GM23338 (cell line): ENCODE results near the gene TRIO. TPM values are rescaled to one million over a fixed set of nuclear protein-coding genes. Genes with fewer than 3 reads are reported as not detected.

Experiments used
- ATAC-seq: fragments of 200-7000 bp; cut with Tn5 transposase; 3 replicates; pipeline ENCODE4 v1.9.1; 2020
- DNase-seq: peaks from one replicate; pipeline ENCODE4 v3.0.0-alpha.2; 2015; ENCODE audit warnings: low spot score
- H2AFZ ChIP-seq: fragments of 200-600 bp; sonication (generic); 2 replicates; pipeline ENCODE4 v1.8.0; 2016; ENCODE audit warnings: antibody characterized with exemption, mild to moderate bottlenecking, moderate library complexity
- H3F3A ChIP-seq: fragments of 200-600 bp; sonication (generic); replicated peaks from 2 replicates; pipeline ENCODE4 v1.8.0; 2017; ENCODE audit warnings: antibody characterized with exemption, mixed run types, low read depth
- H3K27ac ChIP-seq: fragments of 200-600 bp; sonication (generic); 2 replicates; pipeline ENCODE4 v1.6.1; 2016; ENCODE audit warnings: low read depth
- H3K27me3 ChIP-seq: fragments of 200-600 bp; sonication (generic); 2 replicates; pipeline ENCODE4 v1.8.0; 2016; ENCODE audit warnings: mild to moderate bottlenecking, mixed run types, moderate library complexity; ENCODE audit not compliant: insufficient read depth
- H3K36me3 ChIP-seq: fragments of 200-600 bp; sonication (generic); 2 replicates; pipeline ENCODE4 v1.8.0; 2016; ENCODE audit warnings: mild to moderate bottlenecking; ENCODE audit not compliant: insufficient read depth
- H3K4me1 ChIP-seq: fragments of 200-600 bp; sonication (generic); 2 replicates; pipeline ENCODE4 v1.8.0; 2016; ENCODE audit warnings: mild to moderate bottlenecking, moderate library complexity; ENCODE audit not compliant: insufficient read depth
- H3K4me2 ChIP-seq: fragments of 200-600 bp; sonication (generic); 2 replicates; pipeline ENCODE4 v1.7.1; 2017; ENCODE audit warnings: mixed run types
- H3K4me3 ChIP-seq: fragments of 200-600 bp; sonication (generic); 2 replicates; pipeline ENCODE4 v1.6.1; 2016; ENCODE audit warnings: mixed run types
- H3K79me2 ChIP-seq: fragments of 200-600 bp; sonication (generic); replicated peaks from 2 replicates; pipeline ENCODE4 v1.8.0; 2017; ENCODE audit warnings: mild to moderate bottlenecking; ENCODE audit not compliant: insufficient read depth
- H3K9me2 ChIP-seq: fragments of 200-600 bp; sonication (generic); 2 replicates; pipeline ENCODE4 v1.8.0; 2017; ENCODE audit not compliant: insufficient read depth
- H4K20me1 ChIP-seq: fragments of 200-600 bp; sonication (generic); replicated peaks from 2 replicates; pipeline ENCODE4 v1.8.0; 2017; ENCODE audit warnings: mild to moderate bottlenecking; ENCODE audit not compliant: insufficient read depth
- H3K27ac Mint-ChIP-seq: 2 replicates; pipeline ENCODE4 v1.8.0; 2020; ENCODE audit warnings: inconsistent platforms, mild to moderate bottlenecking, moderate library complexity, mixed read lengths
- H3K27me3 Mint-ChIP-seq: 3 replicates; pipeline ENCODE4 v1.8.0; 2022; ENCODE audit warnings: low read depth, mild to moderate bottlenecking, moderate library complexity, mixed read lengths, inconsistent platforms; ENCODE audit not compliant: insufficient read depth, poor library complexity
- H3K36me3 Mint-ChIP-seq: 3 replicates; pipeline ENCODE4 v1.8.0; 2021; ENCODE audit warnings: low read depth, mild to moderate bottlenecking, inconsistent platforms, moderate library complexity, mixed read lengths
- H3K4me1 Mint-ChIP-seq: 3 replicates; pipeline ENCODE4 v1.8.0; 2020; ENCODE audit warnings: mild to moderate bottlenecking, inconsistent platforms, mixed read lengths
- H3K4me3 Mint-ChIP-seq: 3 replicates; pipeline ENCODE4 v1.8.0; 2021; ENCODE audit warnings: moderate library complexity, mild to moderate bottlenecking, inconsistent platforms, mixed read lengths
- H3K9me3 Mint-ChIP-seq: 3 replicates; pipeline ENCODE4 v1.8.0; 2020; ENCODE audit warnings: moderate library complexity, mild to moderate bottlenecking, inconsistent platforms, mixed read lengths
- CREB1 ChIP-seq: fragments of 250-450 bp; sonication (Bioruptor Pico); IDR thresholded peaks from 2 replicates; pipeline ENCODE4 v1.5.0; 2020; ENCODE audit warnings: low read depth, mild to moderate bottlenecking, moderate library complexity
- EZH2 ChIP-seq: fragments of 200-600 bp; sonication (generic); IDR thresholded peaks from one replicate; pipeline ENCODE4 v1.8.0; 2017; ENCODE audit warnings: antibody characterized with exemption, mild to moderate bottlenecking, low read depth; ENCODE audit not compliant: unreplicated experiment
- EZH2phosphoT487 ChIP-seq: fragments of 200-600 bp; sonication (generic); IDR thresholded peaks from one replicate; pipeline ENCODE4 v1.8.1; 2018; ENCODE audit warnings: antibody characterized with exemption; ENCODE audit not compliant: unreplicated experiment
- NANOG ChIP-seq: IDR thresholded peaks from 2 replicates; pipeline ENCODE4 v1.6.1; 2016; ENCODE audit warnings: antibody characterized with exemption, borderline replicate concordance
- POLR2AphosphoS5 ChIP-seq: IDR thresholded peaks from 2 replicates; pipeline ENCODE4 v1.6.1; 2016; ENCODE audit warnings: antibody characterized with exemption, low read depth
- ZNF114 ChIP-seq: fragments of 250-450 bp; sonication (Bioruptor Pico); IDR thresholded peaks from 2 replicates; pipeline ENCODE4 v1.5.0; 2020; ENCODE audit warnings: mild to moderate bottlenecking, moderate library complexity
- ZNF331 ChIP-seq: fragments of 250-450 bp; sonication (Bioruptor Pico); IDR thresholded peaks from 2 replicates; pipeline ENCODE4 v1.5.0; 2020; ENCODE audit warnings: low read depth, mild to moderate bottlenecking, moderate library complexity
- polyA plus RNA-seq: library from polyadenylated mRNA; unstranded; fragments of >200 nt; fragmentation: Nextera tagmentation; extraction: Ambion mirVana; gene quantifications from 2 replicates; pipeline ENCODE4 v1.2.1, GENCODE V29; 2016
- total RNA-seq: library from RNA; depleted of rRNA; stranded (reverse); fragments of >200 nt; shearing (Covaris generic); gene quantifications from 2 replicates; pipeline ENCODE4 v1.2.3, GENCODE V29; 2014
- TF ChIP-seq, protein P1 (sequence below): fragments of 250-450 bp; sonication (Bioruptor Pico); IDR thresholded peaks from 2 replicates; pipeline ENCODE4 v1.5.0; 2020; ENCODE audit warnings: mild to moderate bottlenecking, moderate library complexity
- TF ChIP-seq, protein P2 (sequence below): IDR thresholded peaks from 2 replicates; pipeline ENCODE4 v1.6.1; 2016; ENCODE audit warnings: antibody characterized with exemption

Gene TRIO
- total and polyA plus RNA-seq, 2 experiments from 2014 or later, result 13.8 to 113 TPM

DNA sequence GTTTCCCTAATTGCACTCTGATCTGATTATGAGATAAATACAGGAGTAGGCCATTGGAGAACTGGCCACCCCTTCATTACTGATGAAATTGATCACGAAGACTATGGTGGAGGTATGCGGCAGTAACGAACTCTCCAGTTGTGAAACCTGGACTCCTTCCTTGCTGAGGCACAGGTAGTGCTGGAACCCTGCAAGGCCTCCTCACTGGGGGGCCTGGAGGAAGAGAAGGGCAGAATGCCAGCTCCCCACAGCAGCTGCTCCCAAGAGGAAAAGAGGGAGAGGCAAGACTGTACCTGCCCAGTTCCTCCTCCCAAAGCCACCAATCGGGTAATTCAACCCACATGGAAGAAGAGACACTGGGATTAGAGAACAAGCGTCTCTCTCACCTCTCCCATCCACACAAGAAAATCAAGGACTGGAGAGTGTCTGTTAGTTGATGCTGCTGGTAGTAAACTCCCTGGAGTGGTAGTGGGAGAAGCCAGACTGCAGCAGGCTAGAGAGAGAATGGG, 19.1 kb upstream of the TRIO start (continued):
- TF ChIP-seq, protein P1, sequence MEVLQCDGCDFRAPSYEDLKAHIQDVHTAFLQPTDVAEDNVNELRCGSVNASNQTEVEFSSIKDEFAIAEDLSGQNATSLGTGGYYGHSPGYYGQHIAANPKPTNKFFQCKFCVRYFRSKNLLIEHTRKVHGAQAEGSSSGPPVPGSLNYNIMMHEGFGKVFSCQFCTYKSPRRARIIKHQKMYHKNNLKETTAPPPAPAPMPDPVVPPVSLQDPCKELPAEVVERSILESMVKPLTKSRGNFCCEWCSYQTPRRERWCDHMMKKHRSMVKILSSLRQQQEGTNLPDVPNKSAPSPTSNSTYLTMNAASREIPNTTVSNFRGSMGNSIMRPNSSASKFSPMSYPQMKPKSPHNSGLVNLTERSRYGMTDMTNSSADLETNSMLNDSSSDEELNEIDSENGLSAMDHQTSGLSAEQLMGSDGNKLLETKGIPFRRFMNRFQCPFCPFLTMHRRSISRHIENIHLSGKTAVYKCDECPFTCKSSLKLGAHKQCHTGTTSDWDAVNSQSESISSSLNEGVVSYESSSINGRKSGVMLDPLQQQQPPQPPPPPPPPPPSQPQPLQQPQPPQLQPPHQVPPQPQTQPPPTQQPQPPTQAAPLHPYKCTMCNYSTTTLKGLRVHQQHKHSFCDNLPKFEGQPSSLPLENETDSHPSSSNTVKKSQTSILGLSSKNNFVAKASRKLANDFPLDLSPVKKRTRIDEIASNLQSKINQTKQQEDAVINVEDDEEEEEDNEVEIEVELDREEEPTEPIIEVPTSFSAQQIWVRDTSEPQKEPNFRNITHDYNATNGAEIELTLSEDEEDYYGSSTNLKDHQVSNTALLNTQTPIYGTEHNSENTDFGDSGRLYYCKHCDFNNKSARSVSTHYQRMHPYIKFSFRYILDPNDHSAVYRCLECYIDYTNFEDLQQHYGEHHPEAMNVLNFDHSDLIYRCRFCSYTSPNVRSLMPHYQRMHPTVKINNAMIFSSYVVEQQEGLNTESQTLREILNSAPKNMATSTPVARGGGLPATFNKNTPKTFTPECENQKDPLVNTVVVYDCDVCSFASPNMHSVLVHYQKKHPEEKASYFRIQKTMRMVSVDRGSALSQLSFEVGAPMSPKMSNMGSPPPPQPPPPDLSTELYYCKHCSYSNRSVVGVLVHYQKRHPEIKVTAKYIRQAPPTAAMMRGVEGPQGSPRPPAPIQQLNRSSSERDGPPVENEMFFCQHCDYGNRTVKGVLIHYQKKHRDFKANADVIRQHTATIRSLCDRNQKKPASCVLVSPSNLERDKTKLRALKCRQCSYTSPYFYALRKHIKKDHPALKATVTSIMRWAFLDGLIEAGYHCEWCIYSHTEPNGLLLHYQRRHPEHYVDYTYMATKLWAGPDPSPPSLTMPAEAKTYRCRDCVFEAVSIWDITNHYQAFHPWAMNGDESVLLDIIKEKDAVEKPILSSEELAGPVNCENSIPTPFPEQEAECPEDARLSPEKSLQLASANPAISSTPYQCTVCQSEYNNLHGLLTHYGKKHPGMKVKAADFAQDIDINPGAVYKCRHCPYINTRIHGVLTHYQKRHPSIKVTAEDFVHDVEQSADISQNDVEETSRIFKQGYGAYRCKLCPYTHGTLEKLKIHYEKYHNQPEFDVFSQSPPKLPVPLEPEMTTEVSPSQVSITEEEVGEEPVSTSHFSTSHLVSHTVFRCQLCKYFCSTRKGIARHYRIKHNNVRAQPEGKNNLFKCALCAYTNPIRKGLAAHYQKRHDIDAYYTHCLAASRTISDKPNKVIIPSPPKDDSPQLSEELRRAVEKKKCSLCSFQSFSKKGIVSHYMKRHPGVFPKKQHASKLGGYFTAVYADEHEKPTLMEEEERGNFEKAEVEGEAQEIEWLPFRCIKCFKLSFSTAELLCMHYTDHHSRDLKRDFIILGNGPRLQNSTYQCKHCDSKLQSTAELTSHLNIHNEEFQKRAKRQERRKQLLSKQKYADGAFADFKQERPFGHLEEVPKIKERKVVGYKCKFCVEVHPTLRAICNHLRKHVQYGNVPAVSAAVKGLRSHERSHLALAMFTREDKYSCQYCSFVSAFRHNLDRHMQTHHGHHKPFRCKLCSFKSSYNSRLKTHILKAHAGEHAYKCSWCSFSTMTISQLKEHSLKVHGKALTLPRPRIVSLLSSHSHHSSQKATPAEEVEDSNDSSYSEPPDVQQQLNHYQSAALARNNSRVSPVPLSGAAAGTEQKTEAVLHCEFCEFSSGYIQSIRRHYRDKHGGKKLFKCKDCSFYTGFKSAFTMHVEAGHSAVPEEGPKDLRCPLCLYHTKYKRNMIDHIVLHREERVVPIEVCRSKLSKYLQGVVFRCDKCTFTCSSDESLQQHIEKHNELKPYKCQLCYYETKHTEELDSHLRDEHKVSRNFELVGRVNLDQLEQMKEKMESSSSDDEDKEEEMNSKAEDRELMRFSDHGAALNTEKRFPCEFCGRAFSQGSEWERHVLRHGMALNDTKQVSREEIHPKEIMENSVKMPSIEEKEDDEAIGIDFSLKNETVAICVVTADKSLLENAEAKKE (CRISPR knock-in tag), result no peak
- TF ChIP-seq, protein P2, sequence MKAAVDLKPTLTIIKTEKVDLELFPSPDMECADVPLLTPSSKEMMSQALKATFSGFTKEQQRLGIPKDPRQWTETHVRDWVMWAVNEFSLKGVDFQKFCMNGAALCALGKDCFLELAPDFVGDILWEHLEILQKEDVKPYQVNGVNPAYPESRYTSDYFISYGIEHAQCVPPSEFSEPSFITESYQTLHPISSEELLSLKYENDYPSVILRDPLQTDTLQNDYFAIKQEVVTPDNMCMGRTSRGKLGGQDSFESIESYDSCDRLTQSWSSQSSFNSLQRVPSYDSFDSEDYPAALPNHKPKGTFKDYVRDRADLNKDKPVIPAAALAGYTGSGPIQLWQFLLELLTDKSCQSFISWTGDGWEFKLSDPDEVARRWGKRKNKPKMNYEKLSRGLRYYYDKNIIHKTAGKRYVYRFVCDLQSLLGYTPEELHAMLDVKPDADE, result no peak

DNA sequence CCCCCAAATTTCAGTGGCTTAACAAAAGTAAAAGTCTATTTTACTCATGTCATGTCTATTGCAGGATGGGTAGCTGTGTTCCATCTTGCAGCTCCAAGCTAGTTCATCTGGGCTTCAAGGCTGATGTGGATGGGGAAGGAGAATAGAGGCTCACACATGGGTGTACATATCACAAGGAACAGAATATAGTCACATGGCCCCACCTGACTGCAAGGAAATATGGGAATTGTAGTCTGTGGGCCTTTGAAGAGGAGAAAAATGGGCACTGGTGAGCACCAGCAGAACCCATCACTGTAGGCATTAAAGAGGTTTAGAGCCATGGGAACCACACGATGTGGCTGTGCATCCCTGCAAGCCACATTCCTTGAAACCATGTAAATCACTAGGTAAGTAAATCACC, 17.9 kb upstream of the TRIO start:
- Mint-ChIP-seq H3K4me3 (no peak overlapping the region), H3K27me3 (peaks cover 5% of the 10 kb centered on the region), H3K27ac (no peak overlapping the region), H3K4me1 (peaks cover 6% of the 10 kb centered on the region; the same call in 1 of the 3 replicates), H3K9me3 (no peaks in the 10 kb centered on the region), H3K36me3 (no peaks in the 10 kb centered on the region)
- ATAC-seq (peak; percentile 31; the same call in 2 of the 3 replicates), DNase-seq (no peak)
- H3F3A ChIP-seq, result no peaks in the 10 kb centered on the region
- no peaks in the 10 kb centered on the region for H3K79me2 ChIP-seq
- no peaks in the 10 kb centered on the region for H3K36me3 ChIP-seq
- no peaks in the 10 kb centered on the region for H3K27me3 ChIP-seq
- H3K27ac ChIP-seq, result no peak overlapping the region
- 0 out of 2 replicates have a peak, but pooled peaks cover 6% of the 10 kb centered on the region for H3K9me2 ChIP-seq
- H4K20me1 ChIP-seq, result no peaks in the 10 kb centered on the region
- H3K4me2 ChIP-seq, result no peak overlapping the region
- no peaks in the 10 kb centered on the region for H3K4me1 ChIP-seq
- H2AFZ ChIP-seq, result 0 out of 2 replicates have a peak overlapping the region, but pooled peaks have one; percentile 39
- H3K4me3 ChIP-seq, result no peak overlapping the region
- TF ChIP-seq ZNF114 (CRISPR knock-in tag), result no peak
- no peak for TF ChIP-seq POLR2AphosphoS5
- no peak for TF ChIP-seq EZH2
- no peak for TF ChIP-seq NANOG
- TF ChIP-seq CREB1 (CRISPR knock-in tag), result no peak
- TF ChIP-seq EZH2phosphoT487, result no peak
- TF ChIP-seq ZNF331, result no peak
- TF ChIP-seq, protein P1 (CRISPR knock-in tag), result no peak
